Ishikawa (cell line): Measurements from ENCODE around the gene RPL12.

Experiments
- CEBPB ChIP-seq: IDR thresholded peaks from 2 replicates; pipeline ENCODE4 v1.6.1; 2012
- CREB1 ChIP-seq: IDR thresholded peaks from 2 replicates; pipeline ENCODE4 v1.6.1; 2012; ENCODE audit warnings: low read depth
- EGR1 ChIP-seq: IDR thresholded peaks from 2 replicates; pipeline ENCODE4 v1.6.1; 2012
- EP300 ChIP-seq: IDR thresholded peaks from 2 replicates; pipeline ENCODE4 v1.6.1; 2012; ENCODE audit warnings: borderline replicate concordance
- RAD21 ChIP-seq: IDR thresholded peaks from 2 replicates; pipeline ENCODE4 v1.6.1; 2012; ENCODE audit warnings: low read depth
- REST ChIP-seq: IDR thresholded peaks from 2 replicates; pipeline ENCODE4 v1.6.1; 2012; ENCODE audit warnings: low read depth, mild to moderate bottlenecking
- TAF1 ChIP-seq: IDR thresholded peaks from 2 replicates; pipeline ENCODE4 v1.6.1; 2012; ENCODE audit warnings: low read depth, mild to moderate bottlenecking
- TEAD4 ChIP-seq: IDR thresholded peaks from 2 replicates; pipeline ENCODE4 v1.6.1; 2012
- USF1 ChIP-seq: IDR thresholded peaks from 2 replicates; pipeline ENCODE4 v1.6.1; 2012

- TF ChIP-seq EP300 (no peak), REST (no peak), CEBPB (no peak), TAF1 (no peak), TEAD4 (no peak), EGR1 (no peak), USF1 (no peak), RAD21 (no peak), CREB1 (no peak)
Measured at GRCh38 chr9:127445851-127446712, 5.1 kb downstream of the RPL12 start.
